SK-N-SH (cell line): ENCODE measurements around the gene ZHX3. TPM values are rescaled to one million over a fixed set of nuclear protein-coding genes. Genes with fewer than 3 reads are reported as not detected.

Experiments used
- CTCF ChIA-PET: fragments of 300-600, 350-600 bp; formaldehyde crosslinking; extraction: SDS; loops from one replicate; lab custom pipeline; 2021; lab: Yijun Ruan, JAX
- POLR2A ChIA-PET: fragments of 350-600 bp; sonication (Branson Sonifier 250); formaldehyde crosslinking; extraction: SDS; loops from one replicate; lab custom pipeline; 2020; ENCODE audit warnings: antibody characterized with exemption, inconsistent platforms; lab: Yijun Ruan, JAX
- DNase-seq: peaks from one replicate; pipeline ENCODE4 v3.0.0; 2012
- H2AFZ ChIP-seq: fragments of 200-600 bp; sonication (generic); 2 replicates; pipeline ENCODE4 v1.8.1; 2016; ENCODE audit warnings: antibody characterized with exemption, mild to moderate bottlenecking, low read depth
- H3F3A ChIP-seq: fragments of 200-600 bp; sonication (generic); replicated peaks from 2 replicates; pipeline ENCODE3; 2016; ENCODE audit warnings: antibody characterized with exemption, mild to moderate bottlenecking; ENCODE audit not compliant: insufficient read depth
- H3K27ac ChIP-seq, 2 experiments: fragments of 200-500 bp in 1 of 2; fragments of 200-600 bp in 1 of 2; sonication (Bioruptor generic) in 1 of 2; sonication (generic), shearing (Covaris generic) in 1 of 2; 2 replicates each; pipeline versions ENCODE4 v1.5.1 to v1.6.1; 2014 to 2016; ENCODE audit warnings: low read depth in 2 of 2, inconsistent platforms in 1 of 2, low read length in 1 of 2, mild to moderate bottlenecking in 1 of 2, mixed read lengths in 1 of 2
- H3K27me3 ChIP-seq: fragments of 200-600 bp; sonication (generic), shearing (Covaris generic); 2 replicates; pipeline ENCODE4 v1.6.1; 2016; ENCODE audit warnings: mixed run types; ENCODE audit not compliant: insufficient read depth
- H3K36me3 ChIP-seq, 2 experiments: fragments of 200-500 bp in 1 of 2; fragments of 200-600 bp in 1 of 2; sonication (Bioruptor generic) in 1 of 2; sonication (generic) in 1 of 2; replicated peaks in 1 of 2; 2 replicates each; pipeline versions ENCODE3 to v1.5.1; 2014 to 2016; ENCODE audit warnings: low read length in 1 of 2, mild to moderate bottlenecking in 1 of 2; ENCODE audit not compliant: insufficient read depth in 2 of 2, control insufficient read depth in 1 of 2
- H3K4me1 ChIP-seq, 2 experiments: fragments of 200-500 bp in 1 of 2; fragments of 200-600 bp in 1 of 2; sonication (Bioruptor generic) in 1 of 2; sonication (generic), shearing (Covaris generic) in 1 of 2; 2 replicates each; pipeline versions ENCODE4 v1.5.1 to v1.6.1; 2014 to 2016; ENCODE audit warnings: low read depth in 1 of 2, low read length in 1 of 2, mixed run types in 1 of 2; ENCODE audit not compliant: insufficient read depth in 2 of 2, control insufficient read depth in 1 of 2
- H3K4me2 ChIP-seq: fragments of 200-600 bp; sonication (generic), shearing (Covaris generic); 2 replicates; pipeline ENCODE4 v1.6.1; 2017; ENCODE audit warnings: mixed run types
- H3K4me3 ChIP-seq, 2 experiments: fragments of 200-500 bp in 1 of 2; fragments of 200-600 bp in 1 of 2; sonication (Bioruptor generic) in 1 of 2; sonication (generic), shearing (Covaris generic) in 1 of 2; 2 replicates each; pipeline versions ENCODE4 v1.5.1 to v1.8.1; 2014 to 2016; ENCODE audit warnings: low read depth in 2 of 2, inconsistent platforms in 1 of 2, low read length in 1 of 2, mild to moderate bottlenecking in 1 of 2, mixed read lengths in 1 of 2, moderate library complexity in 1 of 2
- H3K79me2 ChIP-seq: fragments of 200-600 bp; sonication (generic); 2 replicates; pipeline ENCODE4 v1.8.1; 2017; ENCODE audit warnings: mild to moderate bottlenecking; ENCODE audit not compliant: insufficient read depth
- H3K9ac ChIP-seq: fragments of 200-600 bp; sonication (generic); 2 replicates; pipeline ENCODE4 v1.6.1; 2017; ENCODE audit warnings: mixed run types
- H3K9me2 ChIP-seq: fragments of 200-600 bp; sonication (generic); 2 replicates; pipeline ENCODE4 v1.6.1; 2017; ENCODE audit warnings: mixed run types
- H3K9me3 ChIP-seq: fragments of 200-600 bp; sonication (generic); 2 replicates; pipeline ENCODE4 v1.6.1; 2017; ENCODE audit warnings: mixed run types, mild to moderate bottlenecking, moderate library complexity
- H4K20me1 ChIP-seq: fragments of 200-600 bp; sonication (generic); 2 replicates; pipeline ENCODE4 v1.6.1; 2017; ENCODE audit warnings: mild to moderate bottlenecking, mixed run types; ENCODE audit not compliant: insufficient read depth
- ELF1 ChIP-seq: IDR thresholded peaks from 2 replicates; pipeline ENCODE4 v1.4.0; 2012
- FOXJ3 ChIP-seq: sonication (generic); formaldehyde crosslinking; IDR thresholded peaks from 2 replicates; pipeline ENCODE4 v1.5.1; 2020; ENCODE audit warnings: mild to moderate bottlenecking, missing genetic modification reagents
- POLR2AphosphoS5 ChIP-seq: IDR thresholded peaks from 2 replicates; pipeline ENCODE4 v1.6.1; 2012; ENCODE audit warnings: low read depth, low read length
- RAD21 ChIP-seq: IDR thresholded peaks from 2 replicates; pipeline ENCODE4 v1.6.1; 2012; ENCODE audit warnings: mild to moderate bottlenecking, low read length
- WGBS: methylation state at CpG from one replicate; pipeline ENCODE4 v1.1.6; 2017; ENCODE audit warnings: low lambda C conversion rate; 5-methylcytosine and 5-hydroxymethylcytosine counted together
- polyA plus RNA-seq, 3 experiments: library from polyadenylated mRNA; depleted of rRNA; stranded (reverse); fragments of >200 nt; gene quantifications; 2 replicates each; pipeline ENCODE4 v1.2.3, GENCODE V29; 2012
- TF ChIP-seq, protein P1 (sequence below): IDR thresholded peaks from 2 replicates; pipeline ENCODE4 v1.4.0; 2012; ENCODE audit warnings: low read depth, borderline replicate concordance
- TF ChIP-seq, protein P2 (sequence below): fragments of 200-600 bp; sonication (generic); IDR thresholded peaks from 2 replicates; pipeline ENCODE4 v1.6.1; 2017; ENCODE audit warnings: antibody characterized with exemption, mild to moderate bottlenecking, moderate library complexity
- TF ChIP-seq, protein P3 (sequence below): IDR thresholded peaks from 2 replicates; pipeline ENCODE4 v1.4.0; 2012; ENCODE audit warnings: low read depth, borderline replicate concordance

The ZHX3 gene
- polyA plus RNA-seq, 1 of the 3 experiments (the other 2 are of a cell fraction) = 6.0 TPM

DNA sequence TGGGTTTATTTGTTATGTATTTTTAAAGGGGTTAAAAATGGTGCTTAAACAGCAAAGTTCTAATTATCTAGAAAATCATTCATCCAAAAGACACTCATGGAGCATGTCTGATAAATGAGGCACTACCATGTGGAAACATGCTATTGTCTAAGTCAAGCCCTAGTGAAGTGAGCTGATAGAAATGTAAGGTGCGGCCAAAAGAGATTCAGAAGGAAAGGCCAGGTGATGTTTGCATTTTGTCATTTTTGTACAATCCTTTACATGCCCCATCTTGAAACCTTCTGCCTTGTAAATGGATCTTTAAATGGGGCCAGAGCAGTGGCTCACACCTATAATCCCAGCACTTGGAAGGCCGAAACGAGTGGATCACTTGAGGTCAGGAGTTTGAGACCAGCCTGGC is 102.9 kb downstream of the ZHX3 start:
- no peaks in the 10 kb centered on the region for H3K9me3 ChIP-seq
- no peak overlapping the region for H3K27ac ChIP-seq
- no peak overlapping the region for H3K4me3 ChIP-seq
- H3K36me3 ChIP-seq = no peaks in the 10 kb centered on the region
- ChIA-PET CTCF (interaction anchor here (0.8 to 2.1 kb wide), 6 partner anchors 12 to 144 kb away, joined by 3 to 8 read pairs (median 3); partner anchors contain the start of gene LPIN3), POLR2A (no interaction called here)
- H3K79me2 ChIP-seq = peaks cover 18% of the 10 kb centered on the region
- H3K27me3 ChIP-seq = no peaks in the 10 kb centered on the region
- H3F3A ChIP-seq = peaks cover 4% of the 10 kb centered on the region
- H3K9ac ChIP-seq = no peak overlapping the region
- H4K20me1 ChIP-seq = no peaks in the 10 kb centered on the region
- TF ChIP-seq ELF1 = no peak
- TF ChIP-seq, protein P1, sequence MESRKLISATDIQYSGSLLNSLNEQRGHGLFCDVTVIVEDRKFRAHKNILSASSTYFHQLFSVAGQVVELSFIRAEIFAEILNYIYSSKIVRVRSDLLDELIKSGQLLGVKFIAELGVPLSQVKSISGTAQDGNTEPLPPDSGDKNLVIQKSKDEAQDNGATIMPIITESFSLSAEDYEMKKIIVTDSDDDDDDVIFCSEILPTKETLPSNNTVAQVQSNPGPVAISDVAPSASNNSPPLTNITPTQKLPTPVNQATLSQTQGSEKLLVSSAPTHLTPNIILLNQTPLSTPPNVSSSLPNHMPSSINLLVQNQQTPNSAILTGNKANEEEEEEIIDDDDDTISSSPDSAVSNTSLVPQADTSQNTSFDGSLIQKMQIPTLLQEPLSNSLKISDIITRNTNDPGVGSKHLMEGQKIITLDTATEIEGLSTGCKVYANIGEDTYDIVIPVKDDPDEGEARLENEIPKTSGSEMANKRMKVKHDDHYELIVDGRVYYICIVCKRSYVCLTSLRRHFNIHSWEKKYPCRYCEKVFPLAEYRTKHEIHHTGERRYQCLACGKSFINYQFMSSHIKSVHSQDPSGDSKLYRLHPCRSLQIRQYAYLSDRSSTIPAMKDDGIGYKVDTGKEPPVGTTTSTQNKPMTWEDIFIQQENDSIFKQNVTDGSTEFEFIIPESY = no peak
- TF ChIP-seq, protein P2, sequence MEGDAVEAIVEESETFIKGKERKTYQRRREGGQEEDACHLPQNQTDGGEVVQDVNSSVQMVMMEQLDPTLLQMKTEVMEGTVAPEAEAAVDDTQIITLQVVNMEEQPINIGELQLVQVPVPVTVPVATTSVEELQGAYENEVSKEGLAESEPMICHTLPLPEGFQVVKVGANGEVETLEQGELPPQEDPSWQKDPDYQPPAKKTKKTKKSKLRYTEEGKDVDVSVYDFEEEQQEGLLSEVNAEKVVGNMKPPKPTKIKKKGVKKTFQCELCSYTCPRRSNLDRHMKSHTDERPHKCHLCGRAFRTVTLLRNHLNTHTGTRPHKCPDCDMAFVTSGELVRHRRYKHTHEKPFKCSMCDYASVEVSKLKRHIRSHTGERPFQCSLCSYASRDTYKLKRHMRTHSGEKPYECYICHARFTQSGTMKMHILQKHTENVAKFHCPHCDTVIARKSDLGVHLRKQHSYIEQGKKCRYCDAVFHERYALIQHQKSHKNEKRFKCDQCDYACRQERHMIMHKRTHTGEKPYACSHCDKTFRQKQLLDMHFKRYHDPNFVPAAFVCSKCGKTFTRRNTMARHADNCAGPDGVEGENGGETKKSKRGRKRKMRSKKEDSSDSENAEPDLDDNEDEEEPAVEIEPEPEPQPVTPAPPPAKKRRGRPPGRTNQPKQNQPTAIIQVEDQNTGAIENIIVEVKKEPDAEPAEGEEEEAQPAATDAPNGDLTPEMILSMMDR = no peak
- TF ChIP-seq FOXJ3 (CRISPR knock-in tag) = no peak
- no peak for TF ChIP-seq POLR2AphosphoS5
- no peaks in the 10 kb centered on the region; the same call in 1 of the 2 replicates for H3K9me2 ChIP-seq
- WGBS = 100% methylated on average over 3 of the region's 3 CpGs
- H2AFZ ChIP-seq = no peak overlapping the region
- H3K4me1 ChIP-seq = peaks cover 4 to 6% of the 10 kb centered on the region in 2 experiments; a peak in 2 of 4 replicates
- H3K4me2 ChIP-seq = no peak overlapping the region
- no peak for DNase-seq

DNA sequence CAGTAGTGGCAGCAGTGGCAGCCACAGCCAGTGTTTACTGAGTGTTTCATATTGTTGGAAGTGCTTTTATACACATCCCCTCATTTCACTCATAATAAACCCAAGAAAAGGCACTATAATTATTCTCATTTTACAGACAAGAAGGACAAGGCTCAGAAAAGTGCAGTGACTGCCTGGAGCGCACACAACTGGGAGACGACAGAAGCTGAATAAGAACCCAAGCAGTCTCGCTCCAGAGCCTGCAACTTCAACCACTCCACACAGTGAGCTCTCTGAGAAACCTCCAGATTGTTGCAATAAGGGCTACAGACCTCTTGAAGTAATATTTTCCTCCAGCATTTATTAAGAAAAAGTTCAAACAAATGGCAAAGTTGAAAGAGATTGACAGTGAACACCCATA is 103.3 kb downstream of the ZHX3 start:
- H3K4me2 ChIP-seq = no peak overlapping the region
- no peaks in the 10 kb centered on the region for H4K20me1 ChIP-seq
- no peak for DNase-seq
- peaks cover 4% of the 10 kb centered on the region for H3F3A ChIP-seq
- H3K4me3 ChIP-seq = no peak overlapping the region
- no peak overlapping the region for H3K27ac ChIP-seq
- no peak overlapping the region for H3K9ac ChIP-seq
- CTCF ChIA-PET = interaction anchor here (1.0 to 2.1 kb wide), 5 partner anchors 11 to 127 kb away, joined by 3 to 8 read pairs (median 3); partner anchors contain the start of gene LPIN3
- TF ChIP-seq, protein P3, sequence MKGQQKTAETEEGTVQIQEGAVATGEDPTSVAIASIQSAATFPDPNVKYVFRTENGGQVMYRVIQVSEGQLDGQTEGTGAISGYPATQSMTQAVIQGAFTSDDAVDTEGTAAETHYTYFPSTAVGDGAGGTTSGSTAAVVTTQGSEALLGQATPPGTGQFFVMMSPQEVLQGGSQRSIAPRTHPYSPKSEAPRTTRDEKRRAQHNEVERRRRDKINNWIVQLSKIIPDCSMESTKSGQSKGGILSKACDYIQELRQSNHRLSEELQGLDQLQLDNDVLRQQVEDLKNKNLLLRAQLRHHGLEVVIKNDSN = no peak
- TF ChIP-seq RAD21 = no peak
- peaks cover 23% of the 10 kb centered on the region for H3K79me2 ChIP-seq
- POLR2A ChIA-PET = no interaction called here
- no peaks in the 10 kb centered on the region; the same call in 1 of the 2 replicates for H3K9me2 ChIP-seq
- peaks cover 4 to 6% of the 10 kb centered on the region in 2 experiments; a peak in 2 of 4 replicates for H3K4me1 ChIP-seq
- 98% methylated on average over 3 of the region's 3 CpGs for WGBS
- H3K27me3 ChIP-seq = no peaks in the 10 kb centered on the region
- H3K36me3 ChIP-seq = no peaks in the 10 kb centered on the region
- H3K9me3 ChIP-seq = no peaks in the 10 kb centered on the region
- H2AFZ ChIP-seq = no peak overlapping the region
